Uterus (tissue), 4 donors: Measurements from ENCODE around the gene UST. TPM values are rescaled to one million over a fixed set of nuclear protein-coding genes. Genes with fewer than 3 reads are reported as not detected.

Source experiments
- DNase-seq, 2 donors: peaks; one replicate each; pipeline ENCODE4 v3.0.0-alpha.2; 2019 to 2020
- H3K27ac ChIP-seq, 2 donors: fragments of 200-600 bp; sonication (generic); 1 replicate in 1 of 2; 2 replicates in 1 of 2; pipeline ENCODE4 v1.5.1; 2016 to 2018
- H3K27me3 ChIP-seq, 2 donors: fragments of 200-600 bp; sonication (generic); one replicate each; pipeline ENCODE4 v1.5.1; 2018 to 2019; ENCODE audit warnings: control low read depth in 1 of 2
- H3K36me3 ChIP-seq, 2 donors: fragments of 200-600 bp; sonication (generic); one replicate each; pipeline ENCODE4 v1.5.1; 2019; ENCODE audit warnings: control low read depth in 1 of 2
- H3K4me1 ChIP-seq, 2 donors: fragments of 200-600 bp; sonication (generic); one replicate each; pipeline ENCODE4 v1.5.1; 2018 to 2019; ENCODE audit warnings: control low read depth in 1 of 2
- H3K4me3 ChIP-seq, 2 donors: fragments of 200-600 bp; sonication (generic); 1 replicate in 1 of 2; 2 replicates in 1 of 2; pipeline ENCODE4 v1.5.1; 2018 to 2019; ENCODE audit warnings: mild to moderate bottlenecking in 1 of 2
- H3K9me3 ChIP-seq, 2 donors: fragments of 200-600 bp; sonication (generic); one replicate each; pipeline ENCODE4 v1.5.1; 2019; ENCODE audit warnings: control low read depth in 1 of 2
- POLR2A ChIP-seq, 2 donors: fragments of 450-650 bp; IDR thresholded peaks; one replicate each; pipeline ENCODE4 v1.6.1; 2016; ENCODE audit warnings: antibody characterized with exemption in 2 of 2, mild to moderate bottlenecking in 1 of 2, moderate library complexity in 1 of 2
- intact Hi-C: fragments of 100-400 bp; cut with DNase I; formaldehyde crosslinking; loops from one replicate; pipeline ENCODE4 v1.15.1; 2023; ENCODE audit warnings: low total_unique reads
- total RNA-seq, 4 donors: library from RNA; depleted of rRNA in 3 of 4; stranded (reverse); fragments of >200 nt in 3 of 4; gene quantifications; one replicate each; pipeline versions ENCODE4 v1.1.0 to v1.2.4, GENCODE V29; 2014 to 2023
- TF ChIP-seq, protein P1 (sequence below), 4 experiments: fragments of 200-600 bp in 2 of 4; fragments of 450-650 bp in 2 of 4; sonication (generic) in 2 of 4; IDR thresholded peaks; one replicate each; pipeline ENCODE4 v1.5.1; 2016 to 2019; ENCODE audit warnings: antibody characterized with exemption in 4 of 4, mild to moderate bottlenecking in 2 of 4, moderate library complexity in 1 of 4
- donor health status: DM: yes; HTN: yes; CAD: no.

UST gene
- total RNA-seq, 4 donors from 2014 or later: 6.1 to 23.2 (median 17.2) TPM

GRCh38 chr6:148720406-148720805 lies 26.4 kb upstream of the UST start:
- H3K4me1 ChIP-seq: no peaks in the 10 kb centered on the region
- H3K27ac ChIP-seq: no peak overlapping the region
- intact Hi-C loops: no loop called here
- DNase-seq: no peak
- no peaks in the 10 kb centered on the region for H3K9me3 ChIP-seq
- H3K36me3 ChIP-seq: no peaks in the 10 kb centered on the region
- H3K27me3 ChIP-seq: no peaks in the 10 kb centered on the region
- H3K4me3 ChIP-seq: no peak overlapping the region
- no peak for TF ChIP-seq POLR2A (IDR thresholded peaks at IDR 0.05)
- TF ChIP-seq, protein P1, sequence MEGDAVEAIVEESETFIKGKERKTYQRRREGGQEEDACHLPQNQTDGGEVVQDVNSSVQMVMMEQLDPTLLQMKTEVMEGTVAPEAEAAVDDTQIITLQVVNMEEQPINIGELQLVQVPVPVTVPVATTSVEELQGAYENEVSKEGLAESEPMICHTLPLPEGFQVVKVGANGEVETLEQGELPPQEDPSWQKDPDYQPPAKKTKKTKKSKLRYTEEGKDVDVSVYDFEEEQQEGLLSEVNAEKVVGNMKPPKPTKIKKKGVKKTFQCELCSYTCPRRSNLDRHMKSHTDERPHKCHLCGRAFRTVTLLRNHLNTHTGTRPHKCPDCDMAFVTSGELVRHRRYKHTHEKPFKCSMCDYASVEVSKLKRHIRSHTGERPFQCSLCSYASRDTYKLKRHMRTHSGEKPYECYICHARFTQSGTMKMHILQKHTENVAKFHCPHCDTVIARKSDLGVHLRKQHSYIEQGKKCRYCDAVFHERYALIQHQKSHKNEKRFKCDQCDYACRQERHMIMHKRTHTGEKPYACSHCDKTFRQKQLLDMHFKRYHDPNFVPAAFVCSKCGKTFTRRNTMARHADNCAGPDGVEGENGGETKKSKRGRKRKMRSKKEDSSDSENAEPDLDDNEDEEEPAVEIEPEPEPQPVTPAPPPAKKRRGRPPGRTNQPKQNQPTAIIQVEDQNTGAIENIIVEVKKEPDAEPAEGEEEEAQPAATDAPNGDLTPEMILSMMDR (IDR thresholded peaks at IDR 0.05): no peak

GRCh38 chr6:148720897-148721296 lies 25.9 kb upstream of the UST start:
- Histone ChIP-seq H3K27ac (no peak overlapping the region), H3K36me3 (no peaks in the 10 kb centered on the region), H3K4me3 (no peak overlapping the region), H3K9me3 (no peaks in the 10 kb centered on the region), H3K27me3 (no peaks in the 10 kb centered on the region), H3K4me1 (no peaks in the 10 kb centered on the region)
- TF ChIP-seq, protein P1 (IDR thresholded peaks at IDR 0.05): no peak
- TF ChIP-seq POLR2A (IDR thresholded peaks at IDR 0.05): no peak
- intact Hi-C loops: no loop called here
- no peak for DNase-seq

- Histone ChIP-seq H3K4me3 (no peak overlapping the region), H3K36me3 (no peaks in the 10 kb centered on the region), H3K4me1 (no peaks in the 10 kb centered on the region), H3K27me3 (no peaks in the 10 kb centered on the region), H3K27ac (no peak overlapping the region), H3K9me3 (no peaks in the 10 kb centered on the region)
- intact Hi-C loops: no loop called here
- no peak for DNase-seq
- TF ChIP-seq, protein P1 (IDR thresholded peaks at IDR 0.05): no peak
- TF ChIP-seq POLR2A (IDR thresholded peaks at IDR 0.05): no peak
These were observed 23.3 kb upstream of the UST start for GRCh38 chr6:148723484-148723883.

- H3K36me3 ChIP-seq: no peaks in the 10 kb centered on the region
- H3K4me1 ChIP-seq: no peaks in the 10 kb centered on the region
- no peak overlapping the region for H3K27ac ChIP-seq
- H3K27me3 ChIP-seq: no peaks in the 10 kb centered on the region
- no peak for DNase-seq
- intact Hi-C loops: no loop called here
- no peak for TF ChIP-seq POLR2A (IDR thresholded peaks at IDR 0.05)
- TF ChIP-seq, protein P1 (IDR thresholded peaks at IDR 0.05): no peak
- no peak overlapping the region for H3K4me3 ChIP-seq
- H3K9me3 ChIP-seq: no peaks in the 10 kb centered on the region
These were observed 22.4 kb upstream of the UST start for GRCh38 chr6:148724428-148724827.

GRCh38 chr6:148727104-148727503 lies 19.7 kb upstream of the UST start:
- H3K27me3 ChIP-seq: no peaks in the 10 kb centered on the region
- no peaks in the 10 kb centered on the region for H3K4me1 ChIP-seq
- no peaks in the 10 kb centered on the region for H3K36me3 ChIP-seq
- no peak for TF ChIP-seq POLR2A (IDR thresholded peaks at IDR 0.05)
- TF ChIP-seq, protein P1 (IDR thresholded peaks at IDR 0.05): no peak
- intact Hi-C loops: no loop called here
- H3K9me3 ChIP-seq: no peaks in the 10 kb centered on the region
- no peak overlapping the region for H3K4me3 ChIP-seq
- H3K27ac ChIP-seq: no peak overlapping the region
- DNase-seq: no peak
